Measurements from ENCODE around the gene APLNR.
A peak's percentile ranks its signal among the peaks of the same experiment; 100 is the strongest.

APLNR gene

DNA sequence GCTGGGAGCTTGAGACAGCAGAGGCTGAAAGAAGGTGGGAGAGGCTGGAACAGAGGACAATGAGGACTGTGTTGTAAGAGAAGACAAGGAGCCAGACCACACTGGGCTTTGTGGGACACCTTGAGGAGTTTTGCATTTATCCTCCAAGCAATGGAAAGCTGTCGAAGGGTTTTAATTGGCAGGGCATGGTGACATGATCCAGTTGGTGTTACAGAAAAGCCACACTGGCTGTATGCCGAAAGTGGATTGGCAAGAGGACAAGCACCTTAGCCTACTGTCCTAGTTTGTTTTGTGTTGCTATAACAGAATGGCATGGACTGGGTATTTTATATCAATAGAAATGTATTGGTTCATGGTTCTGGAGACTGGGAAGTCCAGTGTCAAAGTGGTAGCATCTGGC, 14.0 kb upstream of the APLNR start:
- no peak for DNase-seq

DNA sequence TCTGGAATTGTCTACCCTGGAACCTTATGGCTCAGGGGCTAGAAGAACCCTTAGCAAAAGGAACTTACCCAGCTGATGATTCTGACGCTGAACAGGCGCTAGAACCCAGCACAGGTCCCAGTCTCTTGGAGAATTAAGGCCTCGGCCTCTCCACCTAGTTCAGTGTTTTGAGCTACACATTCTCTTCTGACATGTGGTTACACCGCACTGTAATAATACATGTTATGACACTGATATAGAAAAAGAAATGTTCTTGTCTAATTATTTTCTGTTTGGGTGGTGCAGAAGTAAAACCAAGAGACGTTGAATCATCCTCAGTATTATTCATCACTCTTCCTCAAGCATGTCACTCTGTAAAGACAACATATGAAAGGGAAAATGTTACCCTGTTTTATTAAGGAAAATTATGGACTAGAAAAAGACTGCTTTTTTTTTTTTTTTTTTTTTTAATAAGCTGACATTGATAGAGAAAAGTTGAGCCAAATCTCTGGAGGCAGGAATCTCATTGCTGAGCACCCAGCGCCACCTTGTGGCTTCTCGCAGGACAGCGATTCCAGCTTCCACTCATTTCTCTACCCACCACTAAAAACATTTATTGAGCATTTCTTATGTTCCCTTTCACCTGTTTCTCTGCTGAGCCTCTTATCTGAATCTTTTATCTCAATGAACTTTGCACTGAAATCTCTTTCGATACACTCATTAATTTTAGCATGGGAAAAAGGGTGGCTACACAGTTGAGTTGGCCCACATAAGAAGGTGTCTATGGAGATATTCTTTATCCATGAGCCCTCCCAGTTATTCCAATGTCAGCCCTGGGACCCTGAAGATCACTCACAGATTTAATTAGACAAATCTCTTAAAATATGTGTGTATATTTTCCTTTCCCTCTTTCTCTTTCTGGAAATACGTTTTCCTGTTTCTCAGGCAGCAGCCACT, 12.6 kb upstream of the APLNR start:
- peak; percentile 78 for DNase-seq

DNA sequence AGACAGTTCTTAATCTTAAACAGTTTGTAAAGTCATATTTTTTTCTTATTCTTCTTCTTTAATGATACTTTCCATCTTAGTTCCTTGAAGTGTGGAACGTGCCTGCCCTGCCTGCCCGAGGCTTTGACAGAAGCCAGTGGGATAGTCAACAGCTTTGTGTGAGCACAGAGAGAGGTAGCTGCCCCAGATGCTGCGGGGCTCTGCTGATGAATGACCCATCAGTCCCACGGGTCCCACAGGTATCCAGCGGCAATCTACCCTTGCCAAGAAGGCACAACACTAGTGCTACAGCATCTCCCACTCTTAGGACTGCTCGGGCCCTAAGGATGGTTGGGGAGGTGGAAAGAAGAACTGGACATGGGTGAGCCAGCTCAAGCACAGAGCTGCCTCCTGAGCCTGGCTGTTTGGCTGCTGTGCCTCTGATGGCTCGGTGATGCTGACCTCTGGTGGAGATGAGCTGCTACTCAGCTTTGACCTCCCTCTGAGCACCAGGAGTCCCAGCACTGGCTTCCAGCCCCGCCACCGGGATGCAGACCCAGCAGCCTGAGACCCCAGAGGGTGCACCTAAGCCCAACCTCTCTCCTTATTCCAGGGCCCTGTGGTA, 11.8 kb upstream of the APLNR start:
- DNase-seq, result peak; percentile 77

DNA sequence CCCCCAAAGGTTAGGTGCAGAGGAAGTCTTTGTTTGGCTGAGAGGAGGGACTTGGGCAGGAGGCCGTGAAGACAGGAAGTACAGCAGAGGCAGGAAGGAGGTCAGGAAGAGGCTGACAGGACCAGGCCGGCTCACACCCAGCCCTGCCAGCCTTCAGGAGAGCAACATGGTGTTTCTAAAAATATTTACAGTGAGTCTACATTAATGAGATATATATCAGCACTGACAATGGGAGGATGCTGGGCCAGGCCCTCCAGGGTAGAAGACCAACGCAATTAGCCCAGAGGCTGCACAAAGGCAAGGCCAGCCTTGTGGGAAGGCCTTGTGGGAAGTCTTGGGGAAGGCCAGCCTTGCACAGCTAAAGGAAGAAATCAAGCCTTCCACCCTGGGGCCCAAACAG, 7.9 kb upstream of the APLNR start:
- no peak for DNase-seq

DNA sequence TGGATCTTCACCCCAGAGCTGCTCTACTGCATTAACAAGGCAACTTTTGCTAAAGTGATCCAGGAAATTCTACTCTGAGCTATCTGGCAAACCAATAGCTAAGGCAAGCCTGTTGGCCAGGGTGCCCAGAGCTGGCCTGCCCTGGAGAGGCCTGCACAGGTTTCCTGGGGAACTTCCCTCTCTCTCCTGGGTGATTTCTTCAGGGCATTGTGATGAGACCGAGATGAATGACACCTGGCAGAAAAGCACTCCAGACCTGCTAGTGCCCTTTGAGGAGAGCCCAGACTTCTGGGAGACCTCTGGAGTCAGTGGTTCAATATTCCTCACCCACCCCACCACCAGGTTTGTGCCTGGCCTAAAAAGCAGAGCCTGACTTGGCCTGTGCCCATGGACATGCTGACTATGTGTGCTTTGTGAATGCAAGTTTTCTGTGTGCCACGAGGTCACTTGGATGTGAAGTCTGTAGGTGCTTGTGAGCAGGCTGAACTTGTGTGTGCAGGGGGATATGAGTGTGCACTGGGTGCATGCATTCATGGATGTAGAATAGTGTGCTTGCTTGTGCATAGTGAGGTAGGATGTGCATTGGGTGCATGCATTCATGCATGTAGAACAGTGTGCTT, 4.4 kb upstream of the APLNR start:
- DNase-seq, result no peak

DNA sequence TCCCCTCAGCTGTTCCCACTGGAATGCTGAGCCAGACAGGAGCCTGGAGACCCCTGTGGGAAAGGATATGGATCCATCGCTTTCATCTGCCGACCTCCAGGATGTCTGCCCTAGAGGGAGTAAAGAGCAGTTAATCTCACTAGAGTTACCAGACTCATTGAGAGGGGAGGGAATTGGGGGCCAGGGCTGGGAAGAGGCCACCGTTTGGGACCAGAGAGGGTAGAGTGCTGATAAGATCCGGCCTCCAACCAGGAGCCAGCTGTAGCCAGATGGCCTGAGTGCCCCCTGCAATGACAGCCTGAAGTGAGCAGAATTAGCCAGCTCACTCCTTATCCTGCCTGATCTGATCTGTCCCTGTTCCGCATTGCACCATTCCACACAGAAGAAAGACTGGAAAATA, 3.7 kb upstream of the APLNR start:
- no peak for DNase-seq

DNA sequence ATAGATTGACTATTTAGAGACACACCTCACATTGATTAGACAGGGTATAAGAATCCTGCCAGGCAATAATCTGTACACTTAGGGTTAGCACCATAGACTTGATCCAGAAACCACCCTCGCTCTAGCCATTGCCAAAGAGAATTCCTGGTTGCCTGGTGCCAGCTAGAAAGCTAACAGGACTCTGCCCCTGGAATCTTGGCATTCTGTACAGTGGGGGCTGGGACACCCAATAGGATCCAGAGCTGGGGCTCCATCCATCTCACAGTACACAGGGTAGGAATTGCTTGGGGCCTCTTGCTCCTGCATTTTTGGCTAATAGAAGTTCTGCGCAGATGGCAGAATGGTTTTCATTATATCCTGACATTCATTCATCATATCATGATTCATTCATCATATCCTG, 3.0 kb upstream of the APLNR start:
- no peak for DNase-seq

DNA sequence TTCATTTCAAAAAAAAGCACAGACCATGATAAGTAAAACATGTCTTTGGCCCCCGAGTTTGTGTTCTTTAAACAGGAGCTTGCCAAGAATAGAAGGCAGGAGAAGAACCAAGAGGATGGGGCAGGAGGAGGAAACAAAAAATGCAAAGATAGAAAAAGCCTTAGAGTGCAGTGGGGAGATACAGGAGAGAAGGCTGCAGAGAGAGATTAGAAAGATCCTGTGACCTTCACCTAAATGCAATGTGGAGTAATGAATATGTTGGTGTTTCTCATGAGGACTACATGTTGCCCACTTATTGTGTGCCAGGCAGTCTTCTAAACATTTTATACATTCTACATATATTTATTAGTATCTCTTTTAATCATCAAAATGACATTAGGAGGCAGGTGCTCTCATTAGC, 2.3 kb upstream of the APLNR start:
- peak; percentile 45 for DNase-seq

DNA sequence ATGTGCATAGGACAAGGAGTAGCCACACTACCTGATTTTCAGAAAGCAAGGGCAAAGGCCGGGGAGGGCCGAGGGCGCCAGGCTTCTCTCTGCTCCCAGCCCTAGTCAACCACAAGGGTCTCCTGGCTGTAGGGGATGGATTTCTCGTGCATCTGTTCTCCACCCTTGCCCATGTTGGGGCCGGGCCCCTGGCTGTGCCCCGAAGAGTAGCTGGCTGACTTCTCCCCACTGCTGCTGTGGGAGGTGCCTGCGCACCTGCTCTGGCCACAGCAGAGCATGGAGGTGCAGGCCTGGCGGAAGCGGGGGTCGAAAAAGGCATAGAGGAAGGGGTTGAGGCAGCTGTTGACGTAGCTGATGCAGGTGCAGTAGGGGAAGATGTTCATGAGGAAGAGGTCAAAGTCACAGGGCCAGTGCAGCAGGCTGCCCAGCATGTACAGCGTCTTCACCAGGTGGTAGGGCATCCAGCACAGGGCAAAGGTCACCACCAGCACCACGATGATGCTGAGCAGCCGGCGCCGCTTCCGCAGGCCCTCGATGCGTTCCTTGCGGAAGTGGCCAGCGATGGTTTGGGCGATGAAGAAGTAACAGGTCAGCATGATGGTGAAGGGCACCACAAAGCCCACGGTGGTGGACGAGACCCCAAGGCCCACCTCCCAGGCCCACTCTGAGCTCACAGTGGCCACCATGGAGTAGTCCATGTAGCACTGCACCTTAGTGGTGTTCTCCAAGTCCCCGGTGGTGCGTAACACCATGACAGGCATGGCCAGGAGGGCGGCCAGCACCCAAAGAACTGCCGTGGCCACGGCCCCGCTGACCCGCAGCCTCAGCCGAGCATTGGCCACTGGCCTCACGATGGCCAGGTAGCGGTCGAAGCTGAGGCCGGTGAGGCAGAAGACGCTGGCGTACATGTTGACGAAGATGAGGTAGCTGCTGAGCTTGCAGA, 1.0 kb downstream of the APLNR start:
- no peak for DNase-seq

DNA sequence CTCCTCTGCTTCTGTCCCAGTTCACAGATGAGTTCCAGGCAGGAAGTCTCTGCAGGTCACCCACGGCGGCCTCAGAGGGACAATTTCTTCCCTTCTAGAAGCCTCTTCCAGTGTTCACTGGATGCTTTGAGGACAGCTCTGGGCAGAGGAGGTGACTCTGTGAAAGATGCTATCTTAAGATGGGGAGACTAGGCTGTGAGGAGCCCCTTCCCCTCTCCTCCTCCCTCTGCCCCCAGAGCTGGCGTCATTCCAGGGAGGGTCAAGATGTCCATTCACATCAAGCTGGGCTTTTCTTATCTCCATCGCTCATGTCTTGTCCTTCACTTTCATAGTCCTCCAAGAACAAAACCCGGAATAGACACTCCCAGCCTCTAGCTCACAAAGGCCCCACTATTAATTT, 3.3 kb downstream of the APLNR start:
- no peak for DNase-seq

DNA sequence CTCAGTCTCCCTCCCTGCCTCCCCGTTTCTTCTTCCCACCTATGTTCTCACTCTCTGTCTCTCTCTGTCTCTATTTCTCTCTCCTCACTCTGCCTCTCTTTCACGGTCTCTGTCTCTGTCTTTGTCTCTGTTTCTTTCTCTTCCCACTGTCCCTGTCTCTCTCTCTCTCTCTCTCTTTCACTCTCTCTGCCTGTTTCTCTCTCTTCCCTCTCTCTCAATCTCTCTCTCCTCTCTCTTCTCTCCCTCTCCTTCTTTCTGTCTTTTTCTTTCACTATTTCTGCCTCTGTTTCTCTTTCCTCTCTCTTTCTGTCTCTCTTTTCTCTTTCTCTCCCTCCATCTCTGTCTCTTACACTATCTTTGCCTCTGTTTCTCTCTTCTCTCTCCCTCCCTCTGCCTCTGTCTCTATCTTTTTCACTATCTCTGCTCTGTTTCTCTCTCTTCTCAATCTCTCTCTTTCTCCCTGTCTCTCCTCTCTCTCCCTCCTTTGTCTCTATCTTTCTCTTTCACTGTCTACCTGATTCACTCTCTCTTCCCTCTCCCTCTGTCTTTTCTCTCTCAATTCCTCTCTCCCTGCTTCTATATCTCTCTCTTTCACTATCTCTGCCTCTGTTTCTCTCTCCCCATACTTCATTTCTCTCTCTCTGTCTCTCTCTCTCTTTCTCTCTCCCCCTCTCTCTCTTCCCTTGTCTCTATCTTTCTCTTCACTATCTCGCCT, 5.4 kb downstream of the APLNR start:
- no peak for DNase-seq

DNA sequence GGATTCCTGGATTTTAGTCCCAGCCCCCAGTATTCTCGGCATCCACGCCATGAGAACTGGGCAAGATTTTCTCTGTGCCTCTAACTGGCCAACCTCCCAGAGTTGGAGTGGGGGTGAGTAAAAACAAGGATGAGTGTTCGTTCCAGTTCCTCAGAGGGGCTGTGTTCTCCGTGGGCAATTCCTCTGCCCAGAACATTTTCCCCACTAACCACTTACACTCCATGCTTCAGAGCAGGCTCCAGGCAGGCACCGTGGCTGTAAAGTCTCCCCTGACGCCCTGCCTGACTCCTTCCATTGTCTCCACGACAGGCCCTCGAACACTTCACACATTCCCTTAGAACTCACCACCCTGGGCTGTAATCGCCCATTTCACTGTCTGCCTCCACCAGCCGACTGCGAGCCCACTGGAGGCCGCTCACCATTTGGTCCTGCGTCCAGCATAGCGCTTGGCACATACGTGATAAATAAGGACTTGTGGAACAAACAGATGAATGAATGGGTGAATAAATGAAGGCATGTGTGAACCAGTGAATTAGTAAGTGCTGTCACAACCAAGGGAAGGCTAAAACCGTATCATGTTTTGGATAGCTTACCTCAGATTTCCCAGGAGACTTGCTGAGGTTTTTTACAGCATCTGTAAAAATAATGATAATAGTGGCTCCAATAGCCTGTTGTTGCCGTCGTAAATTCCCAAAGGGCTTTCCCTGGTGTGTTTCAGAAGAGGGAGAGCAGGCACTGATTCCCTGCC, 6.1 kb downstream of the APLNR start:
- no peak for DNase-seq

DNA sequence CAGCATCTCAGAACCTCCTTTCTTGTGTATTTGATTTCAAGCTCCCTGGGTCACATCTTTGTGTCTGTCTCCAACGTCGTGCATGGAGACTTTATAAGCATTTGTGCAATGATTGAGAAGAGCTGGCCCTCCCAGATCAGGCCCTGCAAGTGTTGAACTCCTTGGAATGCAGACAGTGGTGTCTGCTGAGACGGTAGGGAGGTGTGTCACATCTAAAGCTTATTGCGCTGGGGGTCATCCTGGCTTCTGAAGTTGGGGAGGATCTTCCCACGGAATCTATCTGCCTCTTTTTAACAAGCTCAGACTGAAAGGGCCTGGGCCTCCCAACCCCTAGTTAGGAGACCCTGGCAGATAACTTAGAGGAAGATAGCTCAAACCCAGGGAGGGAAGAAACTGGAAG, 6.7 kb downstream of the APLNR start:
- no peak for DNase-seq

DNA sequence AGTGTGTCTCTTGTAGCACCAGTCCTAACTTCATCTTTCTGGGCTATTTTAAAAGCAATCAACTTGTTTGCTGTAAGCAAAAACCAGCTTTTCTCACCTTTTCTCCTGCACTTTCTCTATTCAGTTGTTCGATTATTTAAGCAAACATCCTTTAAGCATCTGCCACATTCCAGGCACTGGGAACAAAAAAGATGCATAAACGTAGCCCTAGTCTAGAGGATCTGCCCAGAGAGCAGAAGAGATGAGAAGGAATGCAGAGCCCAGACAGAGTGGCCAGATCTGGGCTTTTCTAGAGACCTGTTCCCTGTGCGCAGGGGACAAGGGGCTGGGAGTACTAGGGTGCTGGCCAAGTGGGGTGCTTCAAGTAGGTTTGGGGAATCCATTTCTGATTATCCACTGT, 8.4 kb downstream of the APLNR start:
- no peak for DNase-seq

DNA sequence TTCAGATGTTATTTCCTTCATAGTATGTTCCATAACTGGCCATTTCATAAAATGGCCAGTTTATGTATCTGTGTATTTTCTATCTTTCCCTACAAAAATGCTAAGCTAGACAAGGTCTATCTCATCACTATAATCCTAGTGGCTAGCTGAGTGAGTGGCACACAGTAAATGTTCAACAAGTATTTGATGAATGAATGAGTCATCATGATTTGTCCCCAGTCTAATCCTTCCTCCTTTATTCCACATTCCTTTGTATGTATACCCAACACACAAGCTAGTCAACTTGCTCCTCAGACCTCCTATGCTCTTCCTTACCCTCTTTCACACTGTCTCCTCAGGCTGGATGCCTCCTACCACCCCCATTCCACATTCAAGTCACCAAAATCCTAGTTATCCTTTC, 12.5 kb downstream of the APLNR start:
- DNase-seq, result no peak

DNA sequence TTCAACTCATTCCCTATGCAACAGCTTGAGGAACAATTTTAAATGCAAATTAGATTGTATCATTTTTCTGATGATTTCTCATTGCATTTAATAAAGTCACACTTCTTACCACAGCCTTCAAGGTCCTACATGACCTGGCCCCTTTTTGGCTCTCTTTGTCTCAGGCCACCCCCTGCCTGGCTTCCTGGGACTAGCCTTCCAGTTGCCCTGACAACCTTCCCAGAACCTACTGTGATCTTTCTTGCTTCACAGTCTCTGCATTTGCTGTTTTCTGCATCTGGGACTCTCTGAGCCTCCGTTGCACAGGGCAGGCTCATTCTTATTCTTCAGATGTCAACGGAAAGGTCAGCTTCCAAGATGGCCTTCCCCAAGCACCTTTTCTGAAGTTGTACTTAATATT, 12.9 kb downstream of the APLNR start:
- no peak for DNase-seq

DNA sequence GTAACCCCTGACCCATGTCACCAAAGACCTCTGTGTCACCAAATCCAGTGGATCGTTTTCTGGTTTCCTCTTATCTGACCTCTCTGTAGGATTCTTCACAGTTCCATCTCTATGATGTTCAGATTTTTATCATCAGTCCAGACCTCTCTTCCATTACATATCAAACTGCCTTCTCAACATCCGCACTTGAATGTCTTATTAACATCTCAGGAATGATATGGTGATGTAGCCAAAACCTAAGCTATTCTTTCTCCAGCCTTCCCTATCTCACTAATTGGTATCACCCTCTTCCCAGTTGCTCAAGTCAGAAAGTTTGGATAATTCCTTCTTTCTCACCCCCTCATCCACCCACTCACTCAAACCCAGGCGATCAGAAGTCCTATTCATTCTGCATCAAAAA, 13.4 kb downstream of the APLNR start:
- no peak for DNase-seq

DNA sequence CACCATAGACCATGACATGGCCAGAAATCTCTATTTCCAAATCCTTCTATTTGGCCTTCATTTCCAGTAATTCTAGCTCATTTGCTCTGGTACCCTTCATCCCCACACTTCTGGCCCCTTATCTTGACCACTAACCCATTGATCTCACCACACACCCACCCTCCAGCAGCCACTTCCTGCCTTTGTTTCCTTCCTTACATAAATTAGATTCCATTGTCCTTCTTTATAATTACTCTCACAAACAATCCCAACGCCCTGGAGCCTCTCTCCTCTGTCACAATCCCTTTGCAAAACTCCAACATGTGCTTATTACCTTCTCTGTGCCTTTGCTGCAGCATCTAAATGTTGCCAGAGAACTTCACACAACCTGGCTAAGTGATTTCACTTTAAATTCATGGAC, 14.8 kb downstream of the APLNR start:
- DNase-seq, result peak; percentile 16

DNA sequence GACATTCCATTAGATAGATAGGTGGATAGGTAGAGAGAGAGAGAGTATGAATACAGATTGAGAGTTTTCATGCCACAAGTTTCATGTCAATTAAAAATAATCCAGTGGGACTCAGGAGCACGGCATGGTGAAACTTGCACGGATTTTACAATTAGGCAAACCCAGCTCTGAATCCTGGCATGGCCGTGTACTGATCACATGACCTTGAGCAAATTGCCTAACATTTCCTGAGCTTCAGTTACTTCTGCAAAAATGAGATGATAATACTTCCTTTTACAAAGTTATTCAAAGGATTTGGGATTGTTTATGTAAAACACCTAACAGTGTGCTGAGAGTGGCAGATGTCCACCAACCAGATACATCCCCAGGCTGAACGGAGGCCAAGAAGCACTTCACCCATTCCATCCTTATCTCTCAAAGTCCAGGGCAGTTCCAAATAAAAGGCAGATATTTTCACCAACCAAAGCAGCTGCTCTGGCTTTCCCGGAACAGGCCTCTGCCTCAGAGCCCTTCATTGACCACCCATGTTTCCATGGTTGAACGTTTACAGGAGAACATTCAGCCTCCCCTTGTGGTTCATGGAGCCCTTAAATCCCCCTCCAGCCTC, 17.9 kb downstream of the APLNR start:
- peak; percentile 55 for DNase-seq

DNA sequence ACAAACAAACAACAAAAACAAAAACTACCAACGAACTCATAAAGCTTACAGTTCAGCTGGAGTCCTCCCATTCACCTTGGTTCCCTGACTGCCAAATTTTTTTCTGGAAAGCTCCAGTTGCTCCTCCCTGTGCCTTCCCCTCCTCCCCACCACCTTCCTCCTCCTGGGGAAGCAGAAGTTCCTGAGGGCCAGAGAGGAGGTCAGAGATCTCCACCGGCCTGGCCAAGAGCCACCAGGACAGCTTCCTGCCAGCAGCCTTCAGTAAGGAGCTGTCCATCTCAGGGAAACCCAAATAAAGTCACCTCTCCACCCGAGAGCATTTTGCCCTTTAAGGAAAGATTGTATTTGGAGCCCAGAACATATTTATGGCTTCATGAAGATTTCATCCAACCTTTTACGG, 20.0 kb downstream of the APLNR start:
- DNase-seq, result no peak

DNA sequence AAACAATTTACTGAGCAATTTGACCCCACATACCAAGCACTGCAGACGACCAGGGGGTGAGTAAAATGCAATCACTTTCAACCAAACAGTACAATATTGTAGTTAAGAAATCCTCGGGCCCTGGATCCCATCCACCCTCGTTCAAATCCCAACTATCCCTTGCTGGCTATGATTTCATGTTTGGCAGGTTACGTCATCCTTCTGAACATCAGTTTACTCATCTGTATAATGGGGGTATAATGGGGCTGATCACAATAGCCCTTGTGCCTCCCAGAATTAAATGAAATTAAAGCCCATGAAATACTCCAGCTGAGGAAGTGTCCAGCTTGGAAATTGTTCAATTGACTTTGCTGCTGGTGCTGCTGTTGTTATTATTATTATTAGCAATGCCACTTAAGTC, 20.6 kb downstream of the APLNR start:
- no peak for DNase-seq
